ENCODE data around the gene MRTFB. TPM values are rescaled to one million over a fixed set of nuclear protein-coding genes. Genes with fewer than 3 reads are reported as not detected.

The MRTFB gene
- total and polyA plus RNA-seq, 12 donors: 4.1 to 41.8 (median 32.5) TPM

DNA sequence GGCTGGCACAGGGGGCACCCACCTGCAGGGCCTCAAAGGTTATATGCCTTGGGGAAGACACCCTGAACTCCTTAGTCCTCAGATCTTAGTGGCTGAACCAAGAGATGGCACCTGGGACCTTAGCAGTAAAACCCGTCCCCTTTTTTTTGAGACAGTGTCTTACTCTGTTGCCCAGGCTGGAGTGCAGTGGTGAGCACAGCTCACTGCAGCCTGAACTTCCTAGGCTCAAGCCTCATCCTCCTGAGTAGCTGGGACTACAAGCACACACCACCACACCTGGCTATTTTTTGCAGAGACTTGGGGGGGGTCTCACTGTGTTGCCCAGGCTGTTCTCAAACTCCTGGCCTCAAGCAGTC is 237.2 kb downstream of the MRTFB start:
- Histone ChIP-seq H3K4me1 (peaks cover 0 to 78% (median 44%) of the 10 kb centered on the region in 9 donors), H3K27ac (peak overlapping the region in 8 of 10 donors; percentile 29 to 89 (median 73)), H3K27me3 (peaks cover 0 to 33% (median 0%) of the 10 kb centered on the region in 7 donors), H3K4me3 (peak overlapping the region in 1 of 10 donors; percentile 22), H3K9me3 (no peaks in the 10 kb centered on the region), H3K36me3 (no peaks in the 10 kb centered on the region)
- 94 to 100% methylated on average over 1 of the region's 1 CpG for WGBS, 2 donors
- intact Hi-C loops (cut with DNase I): loop anchor here in 3 of 10 donors (5.0 to 10.0 kb wide), 4 partner anchors 96 to 186 kb away; no protein-coding TSS in a partner anchor
- TF ChIP-seq, protein P1, sequence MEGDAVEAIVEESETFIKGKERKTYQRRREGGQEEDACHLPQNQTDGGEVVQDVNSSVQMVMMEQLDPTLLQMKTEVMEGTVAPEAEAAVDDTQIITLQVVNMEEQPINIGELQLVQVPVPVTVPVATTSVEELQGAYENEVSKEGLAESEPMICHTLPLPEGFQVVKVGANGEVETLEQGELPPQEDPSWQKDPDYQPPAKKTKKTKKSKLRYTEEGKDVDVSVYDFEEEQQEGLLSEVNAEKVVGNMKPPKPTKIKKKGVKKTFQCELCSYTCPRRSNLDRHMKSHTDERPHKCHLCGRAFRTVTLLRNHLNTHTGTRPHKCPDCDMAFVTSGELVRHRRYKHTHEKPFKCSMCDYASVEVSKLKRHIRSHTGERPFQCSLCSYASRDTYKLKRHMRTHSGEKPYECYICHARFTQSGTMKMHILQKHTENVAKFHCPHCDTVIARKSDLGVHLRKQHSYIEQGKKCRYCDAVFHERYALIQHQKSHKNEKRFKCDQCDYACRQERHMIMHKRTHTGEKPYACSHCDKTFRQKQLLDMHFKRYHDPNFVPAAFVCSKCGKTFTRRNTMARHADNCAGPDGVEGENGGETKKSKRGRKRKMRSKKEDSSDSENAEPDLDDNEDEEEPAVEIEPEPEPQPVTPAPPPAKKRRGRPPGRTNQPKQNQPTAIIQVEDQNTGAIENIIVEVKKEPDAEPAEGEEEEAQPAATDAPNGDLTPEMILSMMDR (IDR thresholded peaks at IDR 0.05): no peak
- DNase-seq (no peak), ATAC-seq (no peak)

DNA sequence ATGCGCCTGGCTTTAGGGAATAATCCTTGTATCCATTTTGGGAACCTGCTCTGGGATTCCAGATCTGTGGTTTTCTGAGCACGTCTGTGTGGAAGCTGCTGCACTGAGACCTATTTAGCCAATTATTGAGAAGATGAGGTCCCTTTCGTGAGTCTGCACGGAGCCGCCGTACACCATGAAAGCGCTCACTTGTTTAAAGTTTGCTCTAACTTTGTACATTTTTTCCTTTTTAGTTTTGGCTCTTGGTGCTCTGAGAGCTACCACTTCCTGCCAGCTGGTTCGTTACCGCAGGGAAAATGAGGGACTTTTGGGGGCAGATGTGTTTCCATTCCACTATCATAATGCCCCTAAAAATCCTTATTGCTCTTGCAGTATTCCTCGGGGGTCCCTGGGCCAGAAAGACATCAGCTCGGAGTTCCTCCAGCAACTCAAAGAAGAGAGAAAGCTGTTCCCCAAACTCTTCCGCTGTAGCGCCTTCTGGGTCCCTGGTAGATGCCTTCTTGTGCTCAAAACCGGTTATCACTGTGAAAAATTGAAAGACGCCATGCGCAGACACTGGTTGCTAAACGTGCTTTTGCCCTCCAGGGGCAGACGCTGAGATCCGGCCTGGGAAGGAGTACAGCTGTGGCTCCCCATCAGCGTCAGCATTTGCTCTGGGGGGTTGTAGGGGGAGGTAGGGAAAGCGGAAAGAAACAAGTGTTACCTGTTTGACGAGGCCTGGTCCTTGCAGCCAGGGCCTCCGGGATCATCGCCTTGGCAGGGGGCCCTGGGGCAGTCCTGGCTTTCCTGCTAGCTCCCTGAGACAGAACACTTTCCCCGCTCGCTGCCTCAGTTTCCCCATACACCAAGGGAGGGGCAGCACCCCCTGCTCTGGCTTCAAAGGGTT is 238.1 kb downstream of the MRTFB start:
- no peak for DNase-seq
- H3K27me3 ChIP-seq: peaks cover 0 to 24% (median 0%) of the 10 kb centered on the region in 7 donors

DNA sequence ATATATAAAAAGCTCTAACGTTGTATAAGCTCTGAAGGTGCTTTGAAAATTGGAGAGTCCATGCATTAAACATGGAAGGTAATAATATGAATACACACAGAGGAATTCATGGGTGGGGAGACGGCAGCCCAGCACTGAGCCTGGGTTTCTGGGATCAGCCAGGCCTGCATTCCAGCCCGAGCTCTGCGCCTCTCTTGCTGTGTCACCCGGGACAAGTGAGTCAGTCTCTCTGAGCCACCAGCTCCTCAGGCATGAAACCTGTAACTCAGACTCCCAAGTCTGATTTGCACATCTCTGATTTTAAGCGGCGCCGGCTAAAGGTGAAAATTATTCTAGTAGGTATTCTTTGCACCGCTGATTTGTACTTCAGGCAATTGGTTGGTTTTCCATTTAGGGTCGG is 238.8 kb downstream of the MRTFB start:
- WGBS, 2 donors: 85 to 86% methylated on average over 10 of the region's 10 CpGs
- H3K27me3 ChIP-seq: peaks cover 0 to 17% (median 0%) of the 10 kb centered on the region in 7 donors
- no peak for ATAC-seq
- intact Hi-C loops (cut with DNase I): loop anchor here in 3 of 10 donors (5.0 to 10.0 kb wide), 4 partner anchors 95 to 185 kb away; no protein-coding TSS in a partner anchor
- peaks cover 0 to 64% (median 42%) of the 10 kb centered on the region in 9 donors for H3K4me1 ChIP-seq
- TF ChIP-seq, protein P1 (IDR thresholded peaks at IDR 0.05): no peak
- H3K27ac ChIP-seq: peak overlapping the region in 4 of 10 donors; percentile 34 to 77 (median 46)
- no peak for DNase-seq
- no peak overlapping the region for H3K4me3 ChIP-seq
- H3K9me3 ChIP-seq: no peaks in the 10 kb centered on the region
- no peaks in the 10 kb centered on the region for H3K36me3 ChIP-seq

More for the DNA sequence above, 238.1 kb downstream of the MRTFB start:
- ATAC-seq: no peak
- H3K27ac ChIP-seq: peak overlapping the region in 6 of 10 donors; percentile 19 to 77 (median 46)
- 60 to 67% methylated on average over 26 of the region's 26 CpGs for WGBS, 2 donors
- peaks cover 0 to 71% (median 44%) of the 10 kb centered on the region in 9 donors for H3K4me1 ChIP-seq
- TF ChIP-seq, protein P1 (IDR thresholded peaks at IDR 0.05): no peak
- no peaks in the 10 kb centered on the region for H3K9me3 ChIP-seq
- intact Hi-C loops (cut with DNase I): loop anchor here in 3 of 10 donors (5.0 to 10.0 kb wide), 4 partner anchors 96 to 186 kb away; no protein-coding TSS in a partner anchor
- peak overlapping the region in 3 of 10 donors; percentile 2 to 8 (median 5) for H3K4me3 ChIP-seq
- no peaks in the 10 kb centered on the region for H3K36me3 ChIP-seq

DNA sequence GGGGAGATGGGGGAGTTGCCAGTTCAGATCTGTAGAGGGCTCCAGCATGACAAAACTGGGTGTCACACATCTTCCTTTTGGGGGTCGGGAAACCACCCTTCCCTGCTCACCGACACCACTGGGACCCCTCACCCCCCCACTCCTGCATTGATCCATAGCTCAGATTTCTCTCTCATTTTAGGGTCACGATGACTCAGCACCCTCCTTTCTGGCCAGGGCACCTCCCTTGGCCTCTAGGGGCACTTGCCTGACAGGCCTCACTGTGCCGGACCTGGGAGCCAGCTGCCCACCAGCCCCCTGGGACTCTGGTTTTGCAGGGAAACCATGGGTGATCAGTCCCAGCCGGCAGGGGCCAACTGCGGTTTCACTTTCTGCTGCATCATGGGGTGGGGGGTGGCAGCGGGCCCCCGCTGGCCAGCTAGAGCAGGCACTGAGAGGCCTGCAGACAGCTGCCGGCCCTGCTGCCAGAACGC is 239.4 kb downstream of the MRTFB start:
- Histone ChIP-seq H3K27me3 (peaks cover 0 to 10% (median 0%) of the 10 kb centered on the region in 7 donors), H3K36me3 (no peaks in the 10 kb centered on the region), H3K27ac (peak overlapping the region in 4 of 10 donors; percentile 19 to 54 (median 35)), H3K9me3 (no peaks in the 10 kb centered on the region), H3K4me1 (peaks cover 0 to 58% (median 35%) of the 10 kb centered on the region in 9 donors), H3K4me3 (no peak overlapping the region)
- TF ChIP-seq, protein P1 (IDR thresholded peaks at IDR 0.05): peak in 1 of 9 donors; percentile 12
- no peak for DNase-seq
- intact Hi-C loops (cut with DNase I): no loop called here
- peak in 3 of 8 donors; percentile 7 to 12 (median 9) for ATAC-seq
- 52 to 59% methylated on average over 10 of the region's 10 CpGs for WGBS, 2 donors
